ENCODE measurements around the gene KCTD10.

The KCTD10 gene

DNA sequence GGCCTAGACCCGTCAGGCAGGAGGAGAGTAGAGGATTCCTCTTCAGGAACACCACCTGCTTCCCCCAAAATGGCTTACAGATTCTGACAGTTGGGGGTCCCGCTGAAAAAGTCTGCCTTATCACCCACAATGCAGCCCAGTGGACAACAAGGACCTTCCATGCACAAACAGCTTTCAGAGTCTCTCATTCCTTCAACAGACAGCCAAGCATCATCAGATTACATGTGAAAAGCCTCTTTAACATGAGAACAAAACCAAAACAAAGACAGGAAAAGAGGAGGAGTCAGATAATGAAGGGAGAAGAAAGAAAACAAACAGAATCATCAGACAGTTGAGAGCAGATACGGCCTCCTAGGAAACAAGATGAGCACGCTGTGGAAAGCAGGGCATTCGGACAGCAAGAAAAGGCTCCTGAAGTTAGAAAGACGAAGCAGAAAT is 18.3 kb downstream of the KCTD10 start:
- no peaks in the 10 kb centered on the region for H3K9me3 ChIP-seq (ENCODE audit: insufficient read depth, low read depth, low read length)
- H3K9ac ChIP-seq (ENCODE audit: low read depth, low read length, poor library complexity, severe bottlenecking) = no peak overlapping the region
- H3K4me1 ChIP-seq (ENCODE audit: insufficient read depth, low read length, poor library complexity, severe bottlenecking) = peaks cover 3% of the 10 kb centered on the region
- H4K20me1 ChIP-seq (ENCODE audit: insufficient read depth, low read length, poor library complexity, severe bottlenecking) = peaks cover 8% of the 10 kb centered on the region
- H2AFZ ChIP-seq (ENCODE audit: low read length) = no peak overlapping the region
- no peaks in the 10 kb centered on the region for H3F3A ChIP-seq (ENCODE audit: low read depth)
- peaks cover 66% of the 10 kb centered on the region for H3K36me3 ChIP-seq (ENCODE audit: insufficient read depth, low read length)
- H3K4me3 ChIP-seq (ENCODE audit: low read length, poor library complexity, severe bottlenecking) = no peak overlapping the region
- no peak overlapping the region for H3K4me2 ChIP-seq (ENCODE audit: low read depth, low read length, poor library complexity, severe bottlenecking)
- no peaks in the 10 kb centered on the region for H3K27me3 ChIP-seq (ENCODE audit: insufficient read depth, low read length, poor library complexity, severe bottlenecking)
- peaks cover 30% of the 10 kb centered on the region; the same call in 1 of the 2 replicates for H3K79me2 ChIP-seq (ENCODE audit: insufficient read depth, low read length)
- no peaks in the 10 kb centered on the region for H3K9me2 ChIP-seq (replicated peaks; ENCODE audit: low read depth, low read length)
- TF ChIP-seq EZH2phosphoT487 (IDR thresholded peaks at IDR 0.05; ENCODE audit: borderline replicate concordance) = no peak
- TF ChIP-seq, protein P1, sequence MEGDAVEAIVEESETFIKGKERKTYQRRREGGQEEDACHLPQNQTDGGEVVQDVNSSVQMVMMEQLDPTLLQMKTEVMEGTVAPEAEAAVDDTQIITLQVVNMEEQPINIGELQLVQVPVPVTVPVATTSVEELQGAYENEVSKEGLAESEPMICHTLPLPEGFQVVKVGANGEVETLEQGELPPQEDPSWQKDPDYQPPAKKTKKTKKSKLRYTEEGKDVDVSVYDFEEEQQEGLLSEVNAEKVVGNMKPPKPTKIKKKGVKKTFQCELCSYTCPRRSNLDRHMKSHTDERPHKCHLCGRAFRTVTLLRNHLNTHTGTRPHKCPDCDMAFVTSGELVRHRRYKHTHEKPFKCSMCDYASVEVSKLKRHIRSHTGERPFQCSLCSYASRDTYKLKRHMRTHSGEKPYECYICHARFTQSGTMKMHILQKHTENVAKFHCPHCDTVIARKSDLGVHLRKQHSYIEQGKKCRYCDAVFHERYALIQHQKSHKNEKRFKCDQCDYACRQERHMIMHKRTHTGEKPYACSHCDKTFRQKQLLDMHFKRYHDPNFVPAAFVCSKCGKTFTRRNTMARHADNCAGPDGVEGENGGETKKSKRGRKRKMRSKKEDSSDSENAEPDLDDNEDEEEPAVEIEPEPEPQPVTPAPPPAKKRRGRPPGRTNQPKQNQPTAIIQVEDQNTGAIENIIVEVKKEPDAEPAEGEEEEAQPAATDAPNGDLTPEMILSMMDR (conservative IDR thresholded peaks at IDR 0.05; ENCODE audit: low read length) = no peak

DNA sequence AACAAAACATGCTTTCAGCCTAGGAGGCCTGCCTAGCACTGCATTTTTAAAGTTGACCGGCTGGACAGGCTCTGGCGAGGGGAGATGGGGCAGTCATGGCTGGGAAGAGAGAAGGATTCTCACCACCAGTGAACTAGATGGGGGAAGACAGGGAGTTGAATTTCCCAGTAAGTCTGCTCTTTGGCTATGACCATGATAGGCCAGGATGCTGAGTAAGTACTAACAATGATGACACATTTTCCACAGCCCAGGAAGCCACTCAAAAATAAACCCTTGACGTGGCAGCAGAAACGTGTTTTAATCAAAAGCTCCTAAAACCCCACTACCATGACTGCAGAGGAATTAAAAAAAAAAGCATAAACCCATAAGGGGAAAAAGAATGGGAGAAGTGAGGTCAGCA is 19.0 kb downstream of the KCTD10 start:
- no peak overlapping the region for H3K9ac ChIP-seq (ENCODE audit: low read depth, low read length, poor library complexity, severe bottlenecking)
- no peaks in the 10 kb centered on the region for H3K27me3 ChIP-seq (ENCODE audit: insufficient read depth, low read length, poor library complexity, severe bottlenecking)
- H3K4me1 ChIP-seq (ENCODE audit: insufficient read depth, low read length, poor library complexity, severe bottlenecking) = peaks cover 3% of the 10 kb centered on the region
- H3K36me3 ChIP-seq (ENCODE audit: insufficient read depth, low read length) = peaks cover 74% of the 10 kb centered on the region
- no peaks in the 10 kb centered on the region for H3K9me2 ChIP-seq (replicated peaks; ENCODE audit: low read depth, low read length)
- no peak overlapping the region for H3K4me2 ChIP-seq (ENCODE audit: low read depth, low read length, poor library complexity, severe bottlenecking)
- no peak overlapping the region for H2AFZ ChIP-seq (ENCODE audit: low read length)
- no peak for TF ChIP-seq EZH2phosphoT487 (IDR thresholded peaks at IDR 0.05; ENCODE audit: borderline replicate concordance)
- TF ChIP-seq, protein P1 (conservative IDR thresholded peaks at IDR 0.05; ENCODE audit: low read length) = no peak
- H3F3A ChIP-seq (ENCODE audit: low read depth) = no peaks in the 10 kb centered on the region
- no peaks in the 10 kb centered on the region for H3K9me3 ChIP-seq (ENCODE audit: insufficient read depth, low read depth, low read length)
- H3K4me3 ChIP-seq (ENCODE audit: low read length, poor library complexity, severe bottlenecking) = no peak overlapping the region
- peaks cover 8% of the 10 kb centered on the region for H4K20me1 ChIP-seq (ENCODE audit: insufficient read depth, low read length, poor library complexity, severe bottlenecking)
- H3K79me2 ChIP-seq (ENCODE audit: insufficient read depth, low read length) = peaks cover 29% of the 10 kb centered on the region; the same call in 1 of the 2 replicates

DNA sequence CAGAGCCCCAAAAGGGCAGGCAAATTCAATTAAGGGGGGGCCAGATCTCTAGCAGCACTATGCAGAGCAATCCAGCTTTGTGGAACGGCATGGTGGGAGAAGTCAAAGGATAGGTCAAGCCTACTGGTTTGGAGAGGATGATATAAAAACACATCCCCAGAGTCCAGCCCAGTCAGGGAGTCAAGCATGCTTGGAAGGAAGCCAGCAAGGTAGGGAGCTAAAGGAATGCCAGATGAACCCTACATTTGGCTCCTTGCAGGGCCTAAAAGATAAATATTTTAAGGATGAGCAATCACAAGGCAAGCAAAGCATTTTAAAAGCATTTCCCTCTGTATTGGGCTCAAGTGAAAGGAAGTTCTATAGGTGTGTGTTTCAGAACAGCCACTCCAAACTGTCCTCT is 21.4 kb downstream of the KCTD10 start:
- H3K4me2 ChIP-seq (ENCODE audit: low read depth, low read length, poor library complexity, severe bottlenecking) = no peak overlapping the region
- H3K9me3 ChIP-seq (ENCODE audit: insufficient read depth, low read depth, low read length) = no peaks in the 10 kb centered on the region
- H2AFZ ChIP-seq (ENCODE audit: low read length) = no peak overlapping the region
- H3K9me2 ChIP-seq (replicated peaks; ENCODE audit: low read depth, low read length) = no peaks in the 10 kb centered on the region
- no peak overlapping the region for H3K4me3 ChIP-seq (ENCODE audit: low read length, poor library complexity, severe bottlenecking)
- peaks cover 8% of the 10 kb centered on the region; the same call in 1 of the 2 replicates for H3K79me2 ChIP-seq (ENCODE audit: insufficient read depth, low read length)
- no peaks in the 10 kb centered on the region for H3K4me1 ChIP-seq (ENCODE audit: insufficient read depth, low read length, poor library complexity, severe bottlenecking)
- peaks cover 95% of the 10 kb centered on the region for H3K36me3 ChIP-seq (ENCODE audit: insufficient read depth, low read length)
- no peak overlapping the region for H3K9ac ChIP-seq (ENCODE audit: low read depth, low read length, poor library complexity, severe bottlenecking)
- H4K20me1 ChIP-seq (ENCODE audit: insufficient read depth, low read length, poor library complexity, severe bottlenecking) = peaks cover 8% of the 10 kb centered on the region
- no peaks in the 10 kb centered on the region for H3K27me3 ChIP-seq (ENCODE audit: insufficient read depth, low read length, poor library complexity, severe bottlenecking)
- H3F3A ChIP-seq (ENCODE audit: low read depth) = no peaks in the 10 kb centered on the region
- TF ChIP-seq, protein P1 (conservative IDR thresholded peaks at IDR 0.05; ENCODE audit: low read length) = no peak
- TF ChIP-seq EZH2phosphoT487 (IDR thresholded peaks at IDR 0.05; ENCODE audit: borderline replicate concordance) = no peak
